ENCODE results near the gene KRTAP5-4. TPM values are rescaled to one million over a fixed set of nuclear protein-coding genes. Genes with fewer than 3 reads are reported as not detected.

The KRTAP5-4 gene
- total and polyA plus RNA-seq, 3 donors from 2014 or later, result not detected

GRCh38 chr11:1625541-1625940, 3.6 kb upstream of the KRTAP5-4 start:
- H3K36me3 ChIP-seq (ENCODE audit: low read depth, missing control alignments), result no peaks in the 10 kb centered on the region
- no peaks in the 10 kb centered on the region for H3K27me3 ChIP-seq
- no peaks in the 10 kb centered on the region for H3K9me3 ChIP-seq
- H3K4me3 ChIP-seq, result no peak overlapping the region
- no peak for DNase-seq
- WGBS, 2 donors, result 94 to 98% methylated on average over 8 to 13 of the region's 13 CpGs
- TF ChIP-seq POLR2A (IDR thresholded peaks at IDR 0.05) (no peak), CTCF (IDR thresholded peaks at IDR 0.05) (no peak)
- intact Hi-C loops (cut with DNase I; ENCODE audit: low total_unique reads), result no loop called here
- no peaks in the 10 kb centered on the region for H3K4me1 ChIP-seq
- H3K27ac ChIP-seq, result no peak overlapping the region

- Histone ChIP-seq H3K27ac (no peak overlapping the region), H3K4me3 (no peak overlapping the region), H3K4me1 (no peaks in the 10 kb centered on the region), H3K27me3 (no peaks in the 10 kb centered on the region), H3K9me3 (no peaks in the 10 kb centered on the region), H3K36me3 (ENCODE audit: low read depth, missing control alignments) (no peaks in the 10 kb centered on the region)
- no peak for DNase-seq
- no peak for TF ChIP-seq POLR2A (IDR thresholded peaks at IDR 0.05)
- no peak for TF ChIP-seq CTCF (IDR thresholded peaks at IDR 0.05)
- 83 to 87% methylated on average over 16 of the region's 16 CpGs for whole genome bisulfite sequencing, 2 donors
- intact Hi-C loops (cut with DNase I; ENCODE audit: low total_unique reads), result no loop called here
Measured at GRCh38 chr11:1624621-1625020, 2.7 kb upstream of the KRTAP5-4 start.

GRCh38 chr11:1623716-1624115, 1.8 kb upstream of the KRTAP5-4 start:
- Histone ChIP-seq H3K9me3 (no peaks in the 10 kb centered on the region), H3K4me1 (no peaks in the 10 kb centered on the region), H3K27me3 (no peaks in the 10 kb centered on the region), H3K4me3 (no peak overlapping the region), H3K27ac (no peak overlapping the region), H3K36me3 (ENCODE audit: low read depth, missing control alignments) (no peaks in the 10 kb centered on the region)
- no peak for DNase-seq
- no peak for TF ChIP-seq CTCF (IDR thresholded peaks at IDR 0.05)
- no peak for TF ChIP-seq POLR2A (IDR thresholded peaks at IDR 0.05)
- 85 to 95% methylated on average over 9 of the region's 9 CpGs for WGBS, 2 donors
- intact Hi-C loops (cut with DNase I; ENCODE audit: low total_unique reads), result no loop called here

GRCh38 chr11:1619449-1619848, 2.5 kb downstream of the KRTAP5-4 start:
- no peak overlapping the region for H3K27ac ChIP-seq
- no peaks in the 10 kb centered on the region for H3K27me3 ChIP-seq
- no peak for DNase-seq
- H3K9me3 ChIP-seq, result no peaks in the 10 kb centered on the region
- no peak for TF ChIP-seq CTCF (IDR thresholded peaks at IDR 0.05)
- no peak for TF ChIP-seq POLR2A (IDR thresholded peaks at IDR 0.05)
- H3K4me3 ChIP-seq, result no peak overlapping the region
- no peaks in the 10 kb centered on the region for H3K4me1 ChIP-seq
- 57 to 71% methylated on average over 10 of the region's 10 CpGs for WGBS, 2 donors
- no peaks in the 10 kb centered on the region for H3K36me3 ChIP-seq (ENCODE audit: low read depth, missing control alignments)
- intact Hi-C loops (cut with DNase I; ENCODE audit: low total_unique reads), result no loop called here

GRCh38 chr11:1618231-1618630, 3.7 kb downstream of the KRTAP5-4 start:
- H3K36me3 ChIP-seq (ENCODE audit: low read depth, missing control alignments), result no peaks in the 10 kb centered on the region
- no peak for DNase-seq
- H3K27ac ChIP-seq, result no peak overlapping the region
- TF ChIP-seq CTCF (IDR thresholded peaks at IDR 0.05) (no peak), POLR2A (IDR thresholded peaks at IDR 0.05) (no peak)
- H3K4me3 ChIP-seq, result no peak overlapping the region
- no peaks in the 10 kb centered on the region for H3K9me3 ChIP-seq
- WGBS, 2 donors, result 75 to 83% methylated on average over 10 of the region's 10 CpGs
- no peaks in the 10 kb centered on the region for H3K4me1 ChIP-seq
- intact Hi-C loops (cut with DNase I; ENCODE audit: low total_unique reads), result no loop called here
- no peaks in the 10 kb centered on the region for H3K27me3 ChIP-seq

Measured in testis (tissue), 3 donors.